DMS153 treated with DMSO at 0.1 percent for 48 hours (cell line): Measurements from ENCODE around the gene LGALS7.

Experiments
- DNase-seq: peaks from one replicate; lab custom pipeline; 2025; ENCODE audit not compliant: unreplicated experiment; lab: John Stamatoyannopoulos, UW

The LGALS7 gene

GRCh38 chr19:38727868-38728660 lies 45.3 kb downstream of the LGALS7 start:
- DNase-seq, result no peak

- DNase-seq, result no peak
These were observed 45.9 kb downstream of the LGALS7 start for GRCh38 chr19:38727306-38727867.

GRCh38 chr19:38726761-38727301 lies 46.5 kb downstream of the LGALS7 start:
- no peak for DNase-seq

- no peak for DNase-seq
These were observed 47.0 kb downstream of the LGALS7 start for GRCh38 chr19:38726284-38726673.

- DNase-seq, result no peak
These were observed 47.6 kb downstream of the LGALS7 start for GRCh38 chr19:38725469-38726283.

GRCh38 chr19:38723990-38724854 lies 49.1 kb downstream of the LGALS7 start:
- no peak for DNase-seq

- no peak for DNase-seq
These were observed 49.7 kb downstream of the LGALS7 start for GRCh38 chr19:38723606-38723965.

- no peak for DNase-seq
These were observed 50.2 kb downstream of the LGALS7 start for GRCh38 chr19:38722947-38723605.

- no peak for DNase-seq
These were observed 51.1 kb downstream of the LGALS7 start for GRCh38 chr19:38721979-38722773.

- no peak for DNase-seq
These were observed 51.8 kb downstream of the LGALS7 start for GRCh38 chr19:38721496-38721895.
